OCI-LY7 (cell line): ENCODE data around the gene PEBP1. TPM values are rescaled to one million over a fixed set of nuclear protein-coding genes. Genes with fewer than 3 reads are reported as not detected.

Experiments used
- BruUV-seq: library from RNA; stranded (reverse); fragments of 400-500 nt; replicated peaks from 2 replicates; lab custom pipeline; 2021; lab: Mats Ljungman, UMichigan
- CTCF ChIA-PET: fragments of 300-600 bp; sonication (Branson Sonifier 250); formaldehyde crosslinking; loops from one replicate; lab custom pipeline; 2022; ENCODE audit warnings: antibody characterized with exemption; ENCODE audit not compliant: unreplicated experiment; lab: Charles Lee
- POLR2A ChIA-PET: fragments of 300-600 bp; sonication (Branson Sonifier 250); formaldehyde crosslinking; loops from one replicate; lab custom pipeline; 2022; ENCODE audit warnings: antibody characterized with exemption; lab: Charles Lee
- DNase-seq: peaks from one replicate; pipeline ENCODE4 v3.0.0-alpha.2; 2015; ENCODE audit warnings: low spot score
- H2AFZ ChIP-seq: fragments of 200-600 bp; sonication (generic), shearing (Covaris generic); 2 replicates; pipeline ENCODE4 v1.6.1; 2014; ENCODE audit warnings: mild to moderate bottlenecking, antibody characterized with exemption, low read length, moderate library complexity
- H3K27ac ChIP-seq: fragments of 200-600 bp; sonication (generic); 2 replicates; pipeline ENCODE4 v1.5.1; 2014; ENCODE audit warnings: mixed run types, low read depth, mild to moderate bottlenecking, moderate library complexity, low read length, inconsistent platforms; ENCODE audit not compliant: poor library complexity, severe bottlenecking
- H3K36me3 ChIP-seq: fragments of 200-600 bp; sonication (generic); 2 replicates; pipeline ENCODE4 v1.6.1; 2014; ENCODE audit warnings: mild to moderate bottlenecking, antibody characterized with exemption, low read length, moderate library complexity, mixed read lengths; ENCODE audit not compliant: insufficient read depth
- H3K4me1 ChIP-seq: fragments of 200-600 bp; sonication (generic); 2 replicates; pipeline ENCODE4 v1.5.1; 2014; ENCODE audit warnings: mild to moderate bottlenecking, low read length; ENCODE audit not compliant: insufficient read depth, poor library complexity, severe bottlenecking
- H3K4me2 ChIP-seq: fragments of 200-600 bp; sonication (generic); 2 replicates; pipeline ENCODE4 v1.6.1; 2014; ENCODE audit warnings: mild to moderate bottlenecking, low read length
- H3K4me3 ChIP-seq: fragments of 200-600 bp; sonication (generic); 2 replicates; pipeline ENCODE4 v1.5.1; 2014; ENCODE audit warnings: mild to moderate bottlenecking, low read depth, low read length; ENCODE audit not compliant: poor library complexity, severe bottlenecking
- H3K79me2 ChIP-seq: fragments of 200-600 bp; sonication (generic); 2 replicates; pipeline ENCODE4 v1.6.1; 2016; ENCODE audit warnings: low read depth, mild to moderate bottlenecking, low read length, moderate library complexity, mixed read lengths; ENCODE audit not compliant: insufficient read depth
- H3K9me2 ChIP-seq: fragments of 200-600 bp; sonication (generic); 2 replicates; pipeline ENCODE4 v1.6.1; 2016; ENCODE audit warnings: mild to moderate bottlenecking, low read length, mixed read lengths; ENCODE audit not compliant: insufficient read depth
- H3K9me3 ChIP-seq: fragments of 200-600 bp; sonication (generic); 2 replicates; pipeline ENCODE4 v1.6.1; 2014; ENCODE audit warnings: mild to moderate bottlenecking, mixed run types, low read length, mixed read lengths
- H4K20me1 ChIP-seq: fragments of 200-600 bp; sonication (generic); 2 replicates; pipeline ENCODE4 v1.6.1; 2014; ENCODE audit warnings: mild to moderate bottlenecking, antibody characterized with exemption, low read length, moderate library complexity, mixed read lengths; ENCODE audit not compliant: insufficient read depth
- CTCF ChIP-seq: fragments of 200-600 bp; sonication (generic); conservative IDR thresholded peaks from 2 replicates; pipeline ENCODE4 v1.5.1; 2014; ENCODE audit warnings: mild to moderate bottlenecking, antibody characterized with exemption, low read length, moderate library complexity, mixed read lengths
- EZH2phosphoT487 ChIP-seq: fragments of 200-600 bp; sonication (generic); IDR thresholded peaks from 2 replicates; pipeline ENCODE4 v1.6.1; 2018; ENCODE audit warnings: low read depth, borderline replicate concordance, mild to moderate bottlenecking, mixed run types, antibody characterized with exemption, low read length, moderate library complexity, mixed read lengths
- intact Hi-C: fragments of 100-400 bp; cut with micrococcal nuclease; formaldehyde crosslinking; loops from one replicate; pipeline ENCODE4 v1.10.0; 2022; ENCODE audit not compliant: unreplicated experiment
- total RNA-seq, 2 experiments: library from RNA; depleted of rRNA in 1 of 2; stranded (reverse); fragments of >200 nt in 1 of 2; shearing (Covaris generic) in 1 of 2; gene quantifications; 2 replicates each; pipeline ENCODE4 v1.2.3, GENCODE V29; 2014 to 2022

Gene PEBP1
- total RNA-seq, 2 experiments from 2014 or later: 128 to 154 TPM

GRCh38 chr12:118144499-118144898 is 8.6 kb downstream of the PEBP1 start:
- DNase-seq: no peak
- intact Hi-C loops: no loop called here
- no peaks in the 10 kb centered on the region for H3K9me3 ChIP-seq
- H4K20me1 ChIP-seq: no peaks in the 10 kb centered on the region
- no peak overlapping the region for H3K4me3 ChIP-seq
- H3K4me1 ChIP-seq: no peaks in the 10 kb centered on the region
- POLR2A ChIA-PET: interaction anchor here (0.6 kb wide), 1 partner anchor 114 kb away, joined by 3 read pairs; no protein-coding TSS in a partner anchor
- CTCF ChIA-PET: no interaction called here
- no peak overlapping the region for H2AFZ ChIP-seq
- no peak overlapping the region for H3K4me2 ChIP-seq
- no peak overlapping the region for H3K27ac ChIP-seq
- H3K36me3 ChIP-seq: peaks cover 75% of the 10 kb centered on the region
- TF ChIP-seq EZH2phosphoT487 (no peak), CTCF (no peak)
- no TSS peak for BruUV-seq
- H3K79me2 ChIP-seq: no peaks in the 10 kb centered on the region
- no peaks in the 10 kb centered on the region for H3K9me2 ChIP-seq

- Histone ChIP-seq H3K36me3 (peaks cover 74% of the 10 kb centered on the region), H3K79me2 (no peaks in the 10 kb centered on the region), H3K9me2 (no peaks in the 10 kb centered on the region), H3K4me1 (no peaks in the 10 kb centered on the region), H4K20me1 (no peaks in the 10 kb centered on the region), H3K9me3 (no peaks in the 10 kb centered on the region), H3K4me2 (no peak overlapping the region), H3K4me3 (no peak overlapping the region), H2AFZ (no peak overlapping the region), H3K27ac (no peak overlapping the region)
- TSS peak; percentile 97 for BruUV-seq
- no peak for DNase-seq
- POLR2A ChIA-PET: interaction anchor here (0.6 kb wide), 1 partner anchor 115 kb away, joined by 3 read pairs; no protein-coding TSS in a partner anchor
- intact Hi-C loops: no loop called here
- CTCF ChIA-PET: no interaction called here
- TF ChIP-seq CTCF: no peak
- no peak for TF ChIP-seq EZH2phosphoT487
Measured at GRCh38 chr12:118145113-118145797, 9.3 kb downstream of the PEBP1 start.

GRCh38 chr12:118145798-118146156 is 9.9 kb downstream of the PEBP1 start:
- intact Hi-C loops: no loop called here
- Histone ChIP-seq H3K9me2 (no peaks in the 10 kb centered on the region), H3K79me2 (no peaks in the 10 kb centered on the region), H3K36me3 (peaks cover 68% of the 10 kb centered on the region), H4K20me1 (no peaks in the 10 kb centered on the region), H3K4me3 (no peak overlapping the region), H3K27ac (no peak overlapping the region), H3K4me1 (no peaks in the 10 kb centered on the region), H2AFZ (no peak overlapping the region), H3K4me2 (no peak overlapping the region), H3K9me3 (no peaks in the 10 kb centered on the region)
- TF ChIP-seq CTCF: no peak
- no peak for TF ChIP-seq EZH2phosphoT487
- no TSS peak for BruUV-seq
- ChIA-PET POLR2A (no interaction called here), CTCF (no interaction called here)
- DNase-seq: no peak
